Smooth muscle cell (in vitro differentiated cells): ENCODE results near the gene GIPC3. TPM values are rescaled to one million over a fixed set of nuclear protein-coding genes. Genes with fewer than 3 reads are reported as not detected.

Source experiments
- DNase-seq: peaks from one replicate; lab custom pipeline; 2025; ENCODE audit not compliant: unreplicated experiment; lab: John Stamatoyannopoulos, UW
- H2AFZ ChIP-seq: fragments of 200-600 bp; sonication (generic); 2 replicates; pipeline ENCODE4 v1.6.0; 2016; ENCODE audit warnings: antibody characterized with exemption, low read depth, mild to moderate bottlenecking
- H3F3A ChIP-seq: fragments of 200-600 bp; sonication (generic); 2 replicates; pipeline ENCODE4 v1.6.0; 2017; ENCODE audit warnings: antibody characterized with exemption, low read depth
- H3K27ac ChIP-seq: fragments of 200-600 bp; sonication (generic); 2 replicates; pipeline ENCODE4 v1.5.1; 2016; ENCODE audit warnings: low read depth, mild to moderate bottlenecking
- H3K27me3 ChIP-seq: fragments of 200-600 bp; sonication (generic); 2 replicates; pipeline ENCODE4 v1.6.1; 2016; ENCODE audit warnings: low read depth, mild to moderate bottlenecking
- H3K36me3 ChIP-seq: fragments of 200-600 bp; sonication (generic); 2 replicates; pipeline ENCODE4 v1.5.1; 2016; ENCODE audit warnings: low read depth
- H3K4me1 ChIP-seq: fragments of 200-600 bp; sonication (generic); 2 replicates; pipeline ENCODE4 v1.5.1; 2016; ENCODE audit warnings: low read depth
- H3K4me2 ChIP-seq: fragments of 200-600 bp; sonication (generic); 2 replicates; pipeline ENCODE4 v1.6.0; 2016; ENCODE audit warnings: mild to moderate bottlenecking
- H3K4me3 ChIP-seq: fragments of 200-600 bp; sonication (generic); 2 replicates; pipeline ENCODE4 v1.5.1; 2016; ENCODE audit warnings: mild to moderate bottlenecking
- H3K79me2 ChIP-seq: fragments of 200-600 bp; sonication (generic); 2 replicates; pipeline ENCODE4 v1.6.0; 2016; ENCODE audit warnings: low read depth, mild to moderate bottlenecking
- H3K9ac ChIP-seq: fragments of 200-600 bp; sonication (generic); 2 replicates; pipeline ENCODE4 v1.6.0; 2016; ENCODE audit warnings: low read depth
- H3K9me3 ChIP-seq: fragments of 200-600 bp; sonication (generic); replicated peaks from 2 replicates; pipeline ENCODE4 v1.5.1; 2016; ENCODE audit warnings: low read depth
- H4K20me1 ChIP-seq: fragments of 200-600 bp; sonication (generic); 2 replicates; pipeline ENCODE4 v1.6.0; 2016; ENCODE audit warnings: low read depth
- WGBS: methylation state at CpG from one replicate; pipeline ENCODE4 v1.1.7; 2016; ENCODE audit warnings: low lambda C conversion rate; 5-methylcytosine and 5-hydroxymethylcytosine counted together
- polyA plus RNA-seq: library from polyadenylated mRNA; unstranded; fragments of >200 nt; fragmentation: Nextera tagmentation; extraction: Ambion mirVana; gene quantifications from 2 replicates; pipeline ENCODE4 v1.2.1, GENCODE V29; 2016
- total RNA-seq: library from RNA; depleted of rRNA; stranded (reverse); fragments of >200 nt; gene quantifications from 2 replicates; pipeline ENCODE4 v1.2.3, GENCODE V29; 2014
- TF ChIP-seq, protein P1 (sequence below): fragments of 200-600 bp; sonication (generic); IDR thresholded peaks from 2 replicates; pipeline ENCODE4 v1.5.1; 2017; ENCODE audit warnings: borderline replicate concordance, mild to moderate bottlenecking, antibody characterized with exemption; ENCODE audit not compliant: insufficient read depth, poor library complexity, severe bottlenecking

GIPC3 gene
- total and polyA plus RNA-seq, 2 experiments from 2014 or later: 0.13 to 0.96 TPM

DNA sequence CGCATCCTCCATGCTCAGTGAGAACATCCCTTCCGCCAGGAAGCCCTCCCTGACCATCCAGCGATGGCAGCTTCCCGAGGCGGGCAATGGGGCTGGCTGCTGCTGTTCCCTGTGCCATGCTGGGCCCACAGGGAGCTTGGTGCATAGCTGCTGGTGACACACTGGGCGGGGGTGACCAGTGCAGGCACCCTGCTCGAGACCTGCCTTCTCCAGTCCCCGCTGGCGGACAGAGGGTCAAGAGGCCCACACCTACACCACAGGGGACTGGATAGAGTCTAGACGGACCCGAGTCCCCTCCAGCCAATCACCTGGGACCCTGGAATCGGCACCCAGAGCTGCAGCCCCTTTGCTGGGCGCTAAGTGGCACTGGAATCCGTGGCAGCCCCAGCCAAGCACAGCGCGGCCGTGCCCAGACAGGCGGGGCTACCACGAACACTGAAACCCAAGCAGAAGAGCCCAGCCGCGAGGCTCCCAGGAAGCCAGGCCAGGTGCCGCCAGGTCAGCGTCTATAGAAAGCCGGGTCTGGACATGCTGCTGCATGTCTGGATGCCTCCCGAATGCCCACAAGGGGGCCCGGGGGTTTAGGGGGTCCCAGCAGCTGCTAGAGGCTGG lies 30.4 kb downstream of the GIPC3 start:
- Histone ChIP-seq H3K4me2 (no peak overlapping the region), H3F3A (no peaks in the 10 kb centered on the region), H3K4me3 (no peak overlapping the region), H3K36me3 (no peaks in the 10 kb centered on the region), H3K27ac (no peak overlapping the region), H3K9me3 (no peaks in the 10 kb centered on the region), H3K4me1 (no peaks in the 10 kb centered on the region), H3K79me2 (no peaks in the 10 kb centered on the region), H3K9ac (no peak overlapping the region), H4K20me1 (no peaks in the 10 kb centered on the region), H2AFZ (no peak overlapping the region), H3K27me3 (no peaks in the 10 kb centered on the region)
- WGBS: 98% methylated on average over 26 of the region's 26 CpGs
- no peak for DNase-seq
- TF ChIP-seq, protein P1, sequence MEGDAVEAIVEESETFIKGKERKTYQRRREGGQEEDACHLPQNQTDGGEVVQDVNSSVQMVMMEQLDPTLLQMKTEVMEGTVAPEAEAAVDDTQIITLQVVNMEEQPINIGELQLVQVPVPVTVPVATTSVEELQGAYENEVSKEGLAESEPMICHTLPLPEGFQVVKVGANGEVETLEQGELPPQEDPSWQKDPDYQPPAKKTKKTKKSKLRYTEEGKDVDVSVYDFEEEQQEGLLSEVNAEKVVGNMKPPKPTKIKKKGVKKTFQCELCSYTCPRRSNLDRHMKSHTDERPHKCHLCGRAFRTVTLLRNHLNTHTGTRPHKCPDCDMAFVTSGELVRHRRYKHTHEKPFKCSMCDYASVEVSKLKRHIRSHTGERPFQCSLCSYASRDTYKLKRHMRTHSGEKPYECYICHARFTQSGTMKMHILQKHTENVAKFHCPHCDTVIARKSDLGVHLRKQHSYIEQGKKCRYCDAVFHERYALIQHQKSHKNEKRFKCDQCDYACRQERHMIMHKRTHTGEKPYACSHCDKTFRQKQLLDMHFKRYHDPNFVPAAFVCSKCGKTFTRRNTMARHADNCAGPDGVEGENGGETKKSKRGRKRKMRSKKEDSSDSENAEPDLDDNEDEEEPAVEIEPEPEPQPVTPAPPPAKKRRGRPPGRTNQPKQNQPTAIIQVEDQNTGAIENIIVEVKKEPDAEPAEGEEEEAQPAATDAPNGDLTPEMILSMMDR: no peak

DNA sequence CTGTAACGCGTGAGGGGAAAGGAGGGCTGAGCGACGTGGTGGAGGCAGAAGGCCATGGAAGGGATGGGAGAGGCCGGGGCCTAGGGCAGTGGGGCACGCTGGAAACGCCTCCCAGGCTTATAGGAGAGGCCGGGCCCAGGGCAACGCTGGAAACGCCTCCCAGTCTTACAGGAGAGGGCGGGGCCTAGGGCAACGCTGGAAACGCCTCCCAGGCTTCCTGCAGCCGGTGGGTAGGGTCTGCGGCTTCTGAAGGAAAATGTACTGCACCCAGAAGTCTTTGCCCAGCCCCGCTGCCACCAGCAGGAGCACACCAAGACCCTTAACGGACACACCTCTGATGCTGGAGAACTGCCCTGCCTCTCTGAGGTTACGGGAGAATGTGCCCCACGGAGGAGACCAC lies 32.2 kb downstream of the GIPC3 start:
- no peak overlapping the region for H3K4me3 ChIP-seq
- H3K4me2 ChIP-seq: no peak overlapping the region
- H3F3A ChIP-seq: no peaks in the 10 kb centered on the region
- H3K36me3 ChIP-seq: no peaks in the 10 kb centered on the region
- no peak overlapping the region for H3K9ac ChIP-seq
- DNase-seq: no peak
- H4K20me1 ChIP-seq: no peaks in the 10 kb centered on the region
- no peaks in the 10 kb centered on the region for H3K27me3 ChIP-seq
- WGBS: 88% methylated on average over 18 of the region's 19 CpGs
- no peaks in the 10 kb centered on the region for H3K4me1 ChIP-seq
- TF ChIP-seq, protein P1: no peak
- H3K9me3 ChIP-seq: no peaks in the 10 kb centered on the region
- H2AFZ ChIP-seq: no peak overlapping the region
- no peaks in the 10 kb centered on the region for H3K79me2 ChIP-seq
- no peak overlapping the region for H3K27ac ChIP-seq

DNA sequence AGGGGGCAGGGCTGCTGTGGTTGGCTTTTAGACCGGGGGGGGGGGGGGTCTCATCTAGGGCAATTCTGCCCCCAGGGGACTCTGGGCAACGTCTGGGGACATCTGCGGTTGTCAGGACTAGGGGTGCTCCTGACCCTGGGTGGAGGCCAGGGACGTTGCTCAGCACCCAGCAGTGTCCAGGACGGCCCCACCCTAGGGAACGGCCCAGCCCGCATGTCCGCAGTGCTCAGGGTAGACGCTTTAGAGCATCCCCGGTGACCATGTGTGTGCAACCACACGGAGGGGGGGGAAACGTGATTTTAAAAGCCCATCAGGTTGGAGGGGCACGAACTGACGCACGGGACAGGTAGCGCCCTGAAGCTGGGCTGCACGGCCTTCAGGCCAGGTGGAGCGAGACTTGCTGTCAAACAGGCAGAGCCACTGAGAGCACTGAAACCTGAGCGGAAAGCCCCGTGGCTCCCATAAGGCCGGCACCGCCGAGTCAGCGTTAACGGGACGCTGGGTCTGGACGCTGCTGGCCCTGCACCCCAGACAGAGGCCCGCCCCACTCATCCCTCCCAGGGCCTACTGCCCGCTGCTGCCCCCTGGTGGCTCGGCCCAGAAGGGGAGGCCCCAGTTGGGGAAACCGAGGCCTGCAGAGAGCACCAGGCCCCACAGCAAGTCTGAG lies 33.0 kb downstream of the GIPC3 start:
- DNase-seq: peak; percentile 26
- H3K27me3 ChIP-seq: no peaks in the 10 kb centered on the region

More for the DNA sequence above, 33.0 kb downstream of the GIPC3 start:
- Histone ChIP-seq H2AFZ (no peak overlapping the region), H3K27ac (no peak overlapping the region), H3K4me1 (no peaks in the 10 kb centered on the region), H3F3A (no peaks in the 10 kb centered on the region), H3K9ac (no peak overlapping the region), H3K79me2 (no peaks in the 10 kb centered on the region), H3K9me3 (no peaks in the 10 kb centered on the region), H3K4me3 (no peak overlapping the region), H4K20me1 (no peaks in the 10 kb centered on the region), H3K36me3 (no peaks in the 10 kb centered on the region), H3K4me2 (no peak overlapping the region)
- TF ChIP-seq, protein P1: peak; percentile 87
- 69% methylated on average over 25 of the region's 31 CpGs for WGBS
